Natural killer cell (primary cell): ENCODE data around the gene NAPEPLD. TPM values are rescaled to one million over a fixed set of nuclear protein-coding genes. Genes with fewer than 3 reads are reported as not detected.
A peak's percentile ranks its signal among the peaks of the same experiment; 100 is the strongest.
"Not testable (repeated sequence)": the region's sequence is repeated elsewhere in the genome, so short reads cannot be mapped to it uniquely, and the experiment has no call there.

ENCODE experiments used
- ATAC-seq, 3 donors: fragments of 150-1000 bp in 2 of 3; fragments of 200-7000 bp in 1 of 3; cut with Tn5 transposase; 1 replicate in 1 of 3; 2 replicates in 2 of 3; pipeline ENCODE4 v1.10.0; 2021; ENCODE audit warnings: mild to moderate bottlenecking in 2 of 3, moderate library complexity in 2 of 3
- DNase-seq, 2 donors: peaks; one replicate each; pipeline versions ENCODE4 v3.0.0 to v3.0.0-alpha.2; 2013 to 2021; ENCODE audit warnings: mixed read lengths in 1 of 2
- H3K27ac ChIP-seq: one replicate; pipeline ENCODE4 v1.5.1; 2013; ENCODE audit warnings: mild to moderate bottlenecking, low read length
- H3K27me3 ChIP-seq: one replicate; pipeline ENCODE4 v1.6.1; 2013; ENCODE audit warnings: low read length; ENCODE audit not compliant: control insufficient read depth, insufficient read depth
- H3K36me3 ChIP-seq: one replicate; pipeline ENCODE4 v1.6.1; 2013; ENCODE audit warnings: low read length; ENCODE audit not compliant: control insufficient read depth, insufficient read depth
- H3K4me1 ChIP-seq: one replicate; pipeline ENCODE4 v1.6.1; 2013; ENCODE audit warnings: low read length; ENCODE audit not compliant: control insufficient read depth, insufficient read depth
- H3K4me3 ChIP-seq: one replicate; pipeline ENCODE4 v1.5.1; 2013; ENCODE audit warnings: low read length
- H3K9me3 ChIP-seq: one replicate; pipeline ENCODE4 v1.6.1; 2013; ENCODE audit warnings: low read length; ENCODE audit not compliant: control insufficient read depth, insufficient read depth
- H3K27ac Mint-ChIP-seq, 2 donors: one replicate each; pipeline ENCODE4 v1.8.0; 2022; ENCODE audit warnings: mild to moderate bottlenecking in 2 of 2, mixed read lengths in 2 of 2, moderate library complexity in 1 of 2
- H3K27me3 Mint-ChIP-seq, 2 donors: one replicate each; pipeline ENCODE4 v1.8.0; 2022; ENCODE audit warnings: low read depth in 2 of 2, mixed read lengths in 2 of 2
- H3K36me3 Mint-ChIP-seq: one replicate; pipeline ENCODE4 v1.8.0; 2022; ENCODE audit warnings: mixed read lengths
- H3K4me1 Mint-ChIP-seq, 2 donors: one replicate each; pipeline ENCODE4 v1.8.0; 2022; ENCODE audit warnings: mixed read lengths in 2 of 2
- H3K4me3 Mint-ChIP-seq: one replicate; pipeline ENCODE4 v1.8.0; 2022; ENCODE audit warnings: mild to moderate bottlenecking, moderate library complexity, mixed read lengths
- H3K9me3 Mint-ChIP-seq, 2 donors: one replicate each; pipeline ENCODE4 v1.8.0; 2022; ENCODE audit warnings: mixed read lengths in 2 of 2
- CTCF ChIP-seq: fragments of 200-600 bp; IDR thresholded peaks from one replicate; pipeline ENCODE4 v1.8.0; 2022; ENCODE audit warnings: antibody characterized with exemption
- WGBS: methylation state at CpG from one replicate; pipeline ENCODE4 v1.1.7; 2013; ENCODE audit warnings: missing lambda C conversion rate; ENCODE audit not compliant: insufficient coverage; 5-methylcytosine and 5-hydroxymethylcytosine counted together
- intact Hi-C: fragments of 100-400 bp; cut with micrococcal nuclease; formaldehyde crosslinking; loops from one replicate; pipeline ENCODE4 v1.14.2; 2022
- total RNA-seq, 4 donors: library from RNA; stranded (reverse); fragments of 120-200 nt in 1 of 4; gene quantifications; one replicate each; pipeline versions ENCODE4 v1.2.3 to v1.2.4, GENCODE V29; 2013 to 2022

NAPEPLD gene
- total RNA-seq, 3 donors from 2014 or later (not counting 1 experiment from before 2014, with no cell fraction given) = 5.3 to 6.7 (median 5.9) TPM

GRCh38 chr7:103114576-103115008 is 34.3 kb downstream of the NAPEPLD start:
- no peaks in the 10 kb centered on the region for H3K9me3 ChIP-seq
- peaks cover 0 to 11% of the 10 kb centered on the region in 2 donors for H3K4me1 Mint-ChIP-seq
- peaks cover 3% of the 10 kb centered on the region for H3K36me3 Mint-ChIP-seq
- H3K27me3 Mint-ChIP-seq = no peaks in the 10 kb centered on the region
- H3K27me3 ChIP-seq = no peaks in the 10 kb centered on the region
- peaks cover 2% of the 10 kb centered on the region for H3K4me1 ChIP-seq
- intact Hi-C loops = no loop called here
- no peak overlapping the region for H3K27ac ChIP-seq
- H3K4me3 ChIP-seq = no peak overlapping the region
- DNase-seq (no peak), ATAC-seq (no peak)
- H3K4me3 Mint-ChIP-seq = no peak overlapping the region
- WGBS = 100% methylated on average over 1 of the region's 1 CpG
- TF ChIP-seq CTCF = no peak
- H3K27ac Mint-ChIP-seq = peak overlapping the region in 1 of 2 donors; percentile 3
- no peaks in the 10 kb centered on the region for H3K9me3 Mint-ChIP-seq
- H3K36me3 ChIP-seq = peaks cover 8% of the 10 kb centered on the region

- no peak overlapping the region for H3K4me3 ChIP-seq
- TF ChIP-seq CTCF = no peak
- ATAC-seq (no peak), DNase-seq (no peak)
- H3K9me3 Mint-ChIP-seq = peaks cover 0 to 2% of the 10 kb centered on the region in 2 donors
- H3K36me3 ChIP-seq = peaks cover 2% of the 10 kb centered on the region
- peaks cover 2% of the 10 kb centered on the region for H3K4me1 ChIP-seq
- peaks cover 0 to 11% of the 10 kb centered on the region in 2 donors for H3K4me1 Mint-ChIP-seq
- 100% methylated on average over 1 of the region's 2 CpGs for whole genome bisulfite sequencing
- intact Hi-C loops = no loop called here
- H3K4me3 Mint-ChIP-seq = no peak overlapping the region
- H3K27me3 Mint-ChIP-seq = no peaks in the 10 kb centered on the region
- H3K36me3 Mint-ChIP-seq = no peaks in the 10 kb centered on the region
- no peaks in the 10 kb centered on the region for H3K9me3 ChIP-seq
- no peaks in the 10 kb centered on the region for H3K27me3 ChIP-seq
- H3K27ac Mint-ChIP-seq = no peak overlapping the region
- H3K27ac ChIP-seq = no peak overlapping the region
Observed at GRCh38 chr7:103113164-103113563, 35.7 kb downstream of the NAPEPLD start.

GRCh38 chr7:103106703-103107070 is 42.2 kb downstream of the NAPEPLD start:
- H3K27ac Mint-ChIP-seq, H3K27me3 Mint-ChIP-seq, H3K27me3 ChIP-seq, DNase-seq, ATAC-seq, H3K9me3 Mint-ChIP-seq, H3K4me1 Mint-ChIP-seq, H3K4me1 ChIP-seq, H3K9me3 ChIP-seq, H3K4me3 Mint-ChIP-seq, H3K4me3 ChIP-seq, intact Hi-C loops, H3K36me3 ChIP-seq, H3K27ac ChIP-seq, H3K36me3 Mint-ChIP-seq: not testable (repeated sequence)
- WGBS = 96% methylated on average over 6 of the region's 6 CpGs

GRCh38 chr7:103106005-103106702 is 42.7 kb downstream of the NAPEPLD start:
- H3K36me3 ChIP-seq = peaks cover 6% of the 10 kb centered on the region
- H3K27ac Mint-ChIP-seq = no peak overlapping the region

More at GRCh38 chr7:103106005-103106702, 42.7 kb downstream of the NAPEPLD start:
- no peaks in the 10 kb centered on the region for H3K27me3 ChIP-seq
- TF ChIP-seq CTCF = no peak
- Mint-ChIP-seq H3K27me3 (no peaks in the 10 kb centered on the region), H3K4me3 (no peak overlapping the region), H3K4me1 (no peaks in the 10 kb centered on the region), H3K36me3 (no peaks in the 10 kb centered on the region), H3K9me3 (peaks cover 0 to 2% of the 10 kb centered on the region in 2 donors)
- no peak overlapping the region for H3K27ac ChIP-seq
- no peaks in the 10 kb centered on the region for H3K4me1 ChIP-seq
- WGBS = 93% methylated on average over 12 of the region's 12 CpGs
- DNase-seq (no peak), ATAC-seq (no peak)
- H3K4me3 ChIP-seq = no peak overlapping the region
- H3K9me3 ChIP-seq = no peaks in the 10 kb centered on the region
- intact Hi-C loops = no loop called here
